LHCN-M2 (cell line): ENCODE measurements around the gene SIGLEC11. TPM values are rescaled to one million over a fixed set of nuclear protein-coding genes. Genes with fewer than 3 reads are reported as not detected.
A peak's percentile ranks its signal among the peaks of the same experiment; 100 is the strongest.
"Not testable (repeated sequence)": the region's sequence is repeated elsewhere in the genome, so short reads cannot be mapped to it uniquely, and the experiment has no call there.

Source experiments
- DNase-seq: peaks from one replicate; pipeline ENCODE4 v3.0.0-alpha.2; 2012; ENCODE audit warnings: low read depth
- total RNA-seq: library from RNA; depleted of rRNA; stranded (reverse); fragments of >200 nt; gene quantifications from 2 replicates; pipeline ENCODE4 v1.2.3, GENCODE V29; 2014

The SIGLEC11 gene
- total RNA-seq, 1 experiment from 2014 or later: not detected

DNA sequence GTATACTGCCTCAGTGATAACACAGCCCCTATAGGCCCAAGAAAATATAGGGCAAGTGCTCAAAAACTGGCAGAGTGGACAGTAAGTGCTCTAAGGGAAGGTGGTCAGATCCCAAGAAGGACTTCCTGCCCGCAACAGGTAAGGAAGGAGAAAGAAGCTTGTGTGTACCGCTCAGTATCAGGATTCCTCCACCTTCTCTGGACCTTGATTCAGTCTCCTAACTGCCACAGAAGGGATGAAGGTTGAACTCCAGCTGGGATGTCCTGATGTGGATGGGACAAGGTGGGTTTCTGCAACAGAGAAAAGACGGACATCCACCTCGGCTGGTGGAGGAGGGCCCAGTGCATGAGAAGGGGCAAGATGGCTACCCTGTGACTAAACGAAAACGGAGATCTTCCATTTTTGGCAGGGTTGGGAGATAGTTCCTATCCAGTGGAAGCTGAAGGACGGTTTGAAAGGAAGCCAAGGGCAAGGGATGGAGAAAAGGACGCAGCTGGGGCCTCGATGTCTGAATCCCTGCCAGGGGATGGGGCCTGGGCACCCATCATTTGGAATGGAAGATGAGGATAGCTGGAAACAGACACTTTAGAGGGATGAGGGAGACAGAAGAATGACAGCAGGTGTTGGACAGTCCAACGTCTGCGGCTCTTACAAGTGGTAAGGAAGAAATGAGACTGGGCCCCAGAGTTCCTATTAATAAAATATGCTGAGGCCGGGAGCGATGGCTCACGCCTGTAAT, 33.3 kb downstream of the SIGLEC11 start:
- DNase-seq: no peak

DNA sequence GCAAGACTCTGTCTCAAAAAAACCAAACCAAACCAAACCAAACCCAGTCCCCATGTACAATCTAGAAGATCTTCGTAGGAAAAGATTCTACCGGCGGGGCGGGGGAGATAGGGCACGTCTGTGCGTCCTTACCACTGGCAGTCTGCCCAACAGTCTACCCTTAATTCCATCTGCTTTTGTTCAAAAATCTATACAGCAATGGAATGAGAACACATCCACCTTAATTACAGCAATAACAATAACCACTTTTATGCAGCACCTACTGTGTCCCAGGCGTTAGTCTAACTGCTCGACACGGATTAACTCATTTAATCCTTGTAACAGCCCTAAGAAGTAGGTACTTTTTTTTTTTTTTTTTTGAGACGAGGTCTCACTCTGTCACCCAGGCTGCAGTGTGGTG, 34.5 kb downstream of the SIGLEC11 start:
- no peak for DNase-seq

DNA sequence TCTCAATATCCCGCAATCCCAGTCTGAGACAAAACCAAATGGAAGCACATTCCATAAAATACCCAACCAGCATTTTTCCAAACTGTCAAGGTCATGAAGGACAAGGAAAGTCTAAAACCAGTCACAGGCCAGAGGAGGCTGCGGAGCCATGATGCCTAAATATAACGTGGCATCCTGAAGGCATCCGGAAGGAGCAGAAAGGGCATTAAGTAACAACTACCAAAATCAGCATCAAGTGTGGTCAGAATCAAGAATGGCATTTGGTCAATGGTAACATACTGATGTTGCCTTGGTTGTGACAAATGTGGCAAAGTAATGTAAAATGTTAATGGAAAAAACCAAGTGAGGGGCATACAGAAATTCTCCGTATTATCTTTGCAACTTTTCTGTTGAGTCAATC, 35.5 kb downstream of the SIGLEC11 start:
- no peak for DNase-seq

DNA sequence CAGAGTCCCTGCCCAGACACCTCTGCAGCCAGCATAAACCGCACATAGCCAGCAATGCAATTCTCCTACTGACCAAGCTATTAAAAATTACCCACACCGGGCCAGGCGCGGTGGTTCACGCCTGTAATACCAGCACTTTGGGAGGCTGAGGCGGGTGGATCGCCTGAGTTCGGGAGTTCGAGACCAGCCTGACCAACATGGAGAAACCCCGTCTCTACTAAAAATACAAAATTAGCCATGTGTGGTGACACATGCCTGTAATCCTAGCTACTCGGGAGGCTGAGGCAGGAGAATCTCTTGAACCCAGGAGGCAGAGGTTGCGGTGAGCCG, 36.1 kb downstream of the SIGLEC11 start:
- DNase-seq: not testable (repeated sequence)

DNA sequence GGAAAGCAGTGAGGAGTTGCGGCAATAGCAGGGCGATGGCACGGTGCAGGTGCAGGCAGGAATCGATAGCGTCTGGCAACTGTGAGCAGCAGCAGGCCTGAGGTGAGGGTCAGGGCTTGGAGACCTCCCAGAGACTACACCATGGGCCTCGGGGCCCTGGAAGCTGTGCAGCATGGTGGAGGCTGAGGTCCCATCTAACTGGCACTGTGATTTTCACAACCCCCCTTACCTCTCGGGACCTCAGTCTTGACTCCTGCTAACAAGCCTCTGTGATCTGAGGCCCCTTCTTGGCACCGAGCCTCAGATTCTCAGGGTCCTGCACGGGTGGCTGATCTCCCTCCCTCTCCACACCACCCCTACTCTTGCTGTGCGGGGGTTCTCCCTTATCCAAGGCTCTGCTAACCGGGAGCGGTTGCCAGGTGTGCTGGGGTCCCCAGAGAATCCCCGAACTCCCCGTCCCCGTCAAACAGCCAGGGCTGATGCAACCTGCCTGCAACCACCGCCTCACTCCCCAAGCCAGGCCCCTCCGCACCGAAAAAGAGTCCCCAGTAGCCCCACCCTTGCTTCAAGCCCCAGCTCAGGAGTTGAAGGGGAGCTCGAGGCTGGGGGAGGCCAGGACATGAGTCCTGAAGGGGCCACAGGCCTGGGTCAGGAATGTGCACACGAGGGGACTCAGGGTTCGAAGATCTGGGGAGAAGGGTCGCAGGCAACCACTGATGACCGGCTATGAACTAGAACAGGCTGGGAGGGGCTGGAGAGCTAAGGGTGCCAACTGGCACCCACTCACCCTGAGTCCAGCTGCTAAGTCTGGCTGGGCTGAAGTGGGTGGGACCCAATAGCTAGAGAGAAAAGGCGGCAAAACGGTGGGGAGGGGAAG, 36.7 kb downstream of the SIGLEC11 start:
- no peak for DNase-seq

DNA sequence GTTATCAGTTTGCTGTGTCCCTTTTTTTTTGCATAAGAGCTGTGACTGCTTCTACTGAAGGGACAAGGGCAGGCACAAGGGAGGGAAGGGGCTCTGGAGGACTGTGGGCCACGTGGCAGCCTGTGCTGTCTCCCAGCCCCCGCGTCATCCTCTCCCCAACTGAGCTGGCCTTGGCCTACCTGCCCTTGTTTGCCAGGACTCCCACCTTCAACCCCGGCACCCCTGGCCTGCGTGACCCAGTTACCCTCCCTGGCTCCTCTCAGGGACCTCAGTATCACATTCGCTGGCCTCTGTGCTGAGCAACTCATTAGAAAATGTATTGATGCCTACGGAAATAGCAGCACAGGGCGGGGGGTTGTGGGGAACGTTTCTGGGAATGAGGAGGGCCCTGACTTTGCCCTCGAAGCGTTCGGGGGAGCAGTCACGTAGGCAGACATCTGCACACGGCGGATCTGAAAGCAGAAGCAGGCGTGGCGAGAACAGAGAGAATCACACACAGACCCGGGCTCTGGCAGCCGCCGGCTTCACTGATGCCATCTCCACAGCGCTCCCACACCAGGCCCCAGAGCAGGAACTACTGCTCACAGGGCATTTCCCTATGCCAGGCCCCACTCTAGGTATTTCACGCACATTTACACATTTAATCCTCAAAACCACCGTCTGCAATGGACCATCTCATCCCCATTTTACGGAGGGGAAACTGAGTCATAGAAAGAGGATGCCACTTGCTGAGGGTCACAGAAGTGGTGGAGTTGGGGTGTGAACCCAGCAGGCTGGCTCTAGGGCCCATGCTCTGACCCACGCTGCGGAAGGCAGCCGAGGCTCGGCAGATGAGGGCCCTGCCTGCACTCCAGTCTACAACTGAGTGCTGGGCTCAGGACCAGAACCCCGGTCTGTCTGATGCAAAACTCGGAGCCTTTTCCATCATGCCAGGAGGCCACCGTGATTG, 37.6 kb downstream of the SIGLEC11 start:
- no peak for DNase-seq

DNA sequence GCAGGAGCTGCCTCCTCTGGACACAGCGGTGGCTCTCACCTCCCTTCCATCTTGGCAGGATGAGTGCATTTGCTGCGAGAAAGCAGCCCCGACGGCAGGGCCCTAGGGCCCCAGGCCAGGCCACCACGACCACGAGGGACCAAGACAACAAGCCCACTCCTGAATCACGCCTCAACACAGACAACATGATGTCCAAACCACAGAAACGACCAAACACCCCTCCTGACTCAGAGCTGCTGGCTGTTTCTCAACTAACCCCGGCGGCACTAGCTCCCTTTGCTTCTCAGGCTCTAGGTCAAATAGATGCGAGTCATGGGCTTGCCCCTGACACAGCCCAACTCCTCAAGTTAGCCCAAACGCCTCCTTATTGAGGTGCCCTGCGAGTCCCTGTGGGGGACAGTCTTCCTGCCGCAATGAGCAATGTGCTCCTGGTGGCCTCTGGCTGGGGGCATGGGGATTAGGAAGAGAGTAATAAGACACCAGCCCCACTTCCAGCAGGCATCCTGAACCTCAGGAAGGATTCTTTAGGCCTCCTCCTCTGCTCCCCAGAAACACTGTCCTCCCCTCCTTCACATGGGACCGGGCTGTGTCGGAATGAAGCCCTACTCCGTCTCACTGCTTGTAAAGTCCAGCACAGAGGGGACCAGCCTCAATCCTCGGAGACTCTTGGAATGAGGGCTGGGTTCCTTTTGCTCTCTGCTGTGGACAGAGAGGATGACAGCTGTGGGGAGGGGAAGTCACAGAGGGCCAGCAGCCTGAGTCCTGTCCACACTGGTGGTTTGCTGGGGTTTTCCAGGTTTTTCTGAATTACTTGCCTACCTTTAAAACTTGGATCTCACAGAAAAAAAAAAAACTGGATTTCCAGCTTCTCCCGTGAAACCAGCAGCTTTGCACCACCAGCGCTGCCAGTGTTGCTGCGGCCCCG, 38.8 kb downstream of the SIGLEC11 start:
- peak; percentile 78 for DNase-seq

DNA sequence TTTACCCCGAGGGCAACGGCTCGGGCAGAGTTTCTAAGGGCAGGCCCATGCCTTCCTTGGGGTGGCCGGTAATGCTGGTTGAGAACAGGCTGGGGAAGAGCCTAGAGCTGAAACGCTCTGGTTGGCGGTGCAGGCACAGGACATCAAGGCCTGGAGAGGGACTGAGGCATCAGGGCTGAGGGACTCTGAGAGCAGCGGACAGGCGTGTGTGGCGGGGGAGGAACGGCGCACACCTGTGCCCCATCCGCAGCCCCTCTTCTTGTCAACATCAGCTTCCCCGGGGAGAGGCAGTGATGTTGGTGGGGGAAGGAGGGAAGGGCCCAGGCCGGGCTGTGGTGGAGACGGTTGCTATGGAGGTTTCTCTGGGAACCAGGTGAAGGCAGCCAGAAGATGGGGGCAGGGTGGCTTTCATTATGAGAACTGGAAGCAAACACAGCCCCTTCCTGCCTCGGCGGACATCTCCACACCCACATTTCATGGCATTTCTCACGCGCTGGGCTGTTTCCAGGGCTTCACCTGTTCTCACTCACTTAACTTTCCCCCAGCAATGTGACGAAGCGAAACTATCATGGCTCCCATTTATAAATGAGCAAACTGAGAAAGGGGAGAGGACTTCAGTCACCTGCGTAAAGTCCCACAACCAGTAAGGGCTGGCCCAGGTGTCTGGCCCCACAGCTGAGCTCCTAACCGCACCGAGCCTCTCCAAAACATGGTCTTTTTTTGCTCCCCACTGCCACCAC, 40.2 kb downstream of the SIGLEC11 start:
- DNase-seq: no peak

DNA sequence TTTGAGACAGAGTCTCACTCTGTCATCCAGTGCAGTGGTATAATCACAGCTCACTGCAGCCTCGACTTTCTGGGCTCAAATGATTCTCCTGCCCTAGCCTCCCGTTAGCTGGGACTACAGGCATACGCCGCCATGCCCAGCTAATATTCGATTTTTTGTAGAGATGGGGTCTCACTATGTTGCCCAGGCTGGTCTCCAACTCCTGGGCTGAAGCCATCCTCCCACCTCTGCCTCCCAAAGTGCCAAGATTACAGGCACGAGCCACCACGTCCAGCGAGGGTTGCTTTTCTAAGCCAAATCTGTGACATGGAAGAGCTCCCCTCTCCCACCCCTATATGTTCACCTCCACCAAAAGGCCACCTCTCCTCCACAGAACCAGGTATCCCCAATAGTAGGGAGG, 42.9 kb downstream of the SIGLEC11 start:
- no peak for DNase-seq

DNA sequence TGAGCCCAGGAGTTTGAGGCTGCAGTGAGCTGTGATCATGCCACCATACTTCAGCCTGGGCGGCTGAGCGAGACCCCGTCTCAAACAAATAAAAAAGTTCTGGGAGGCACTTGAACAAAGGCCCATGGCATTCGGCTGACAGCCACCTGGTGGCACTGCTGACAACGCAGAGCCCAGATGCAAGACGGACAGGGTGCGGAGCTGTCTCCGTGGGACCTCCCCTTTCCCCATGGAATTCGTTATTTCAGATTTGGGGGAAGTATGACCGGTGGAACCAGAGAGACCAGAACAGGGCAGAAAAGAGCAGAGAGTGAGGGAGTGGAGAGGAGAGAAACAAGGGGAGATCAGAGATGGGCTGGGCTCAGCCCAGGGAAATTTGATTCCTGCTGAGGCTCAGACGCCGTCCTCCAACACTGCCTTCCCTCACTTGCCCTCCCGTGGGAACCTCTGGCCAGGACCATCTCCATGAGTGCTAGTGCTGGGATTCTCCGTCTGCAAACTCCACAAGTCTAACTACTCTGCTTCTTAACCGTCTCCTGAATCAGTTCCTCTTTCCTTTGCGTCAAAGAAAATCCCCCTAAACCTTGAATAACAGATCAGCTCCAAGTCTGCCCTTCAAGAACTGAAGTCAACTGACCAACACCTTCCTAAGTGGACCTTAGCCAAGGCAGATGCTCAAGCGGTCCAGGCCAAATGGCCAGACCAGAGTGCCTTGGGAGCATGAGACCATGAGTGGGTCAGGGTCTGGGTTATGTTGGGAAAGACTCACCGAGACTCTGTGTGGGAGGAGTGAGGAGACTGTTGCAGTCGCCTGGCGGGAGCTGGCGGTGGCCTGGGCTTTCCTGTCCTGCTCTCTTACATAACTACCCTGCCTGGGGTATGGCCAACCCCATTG, 43.9 kb downstream of the SIGLEC11 start:
- DNase-seq: no peak

DNA sequence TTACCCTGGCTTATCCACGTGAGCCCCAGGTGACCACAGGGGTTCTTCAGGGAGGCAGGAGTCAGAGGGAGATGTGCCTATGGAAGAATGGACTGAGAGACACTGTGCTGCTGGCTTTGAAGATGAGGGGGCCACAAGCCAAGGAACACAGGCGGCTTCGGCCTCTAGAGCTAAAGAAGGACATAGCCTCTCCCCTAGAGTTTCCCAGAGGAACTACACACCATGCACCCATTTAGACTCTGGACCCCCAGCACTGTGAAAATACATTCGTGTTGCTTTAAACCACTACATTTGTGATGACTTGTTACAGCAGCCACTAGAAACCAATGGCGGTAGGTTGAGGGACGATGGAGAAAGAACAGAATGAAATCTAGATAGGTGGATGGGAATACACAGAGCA, 45.7 kb downstream of the SIGLEC11 start:
- no peak for DNase-seq

DNA sequence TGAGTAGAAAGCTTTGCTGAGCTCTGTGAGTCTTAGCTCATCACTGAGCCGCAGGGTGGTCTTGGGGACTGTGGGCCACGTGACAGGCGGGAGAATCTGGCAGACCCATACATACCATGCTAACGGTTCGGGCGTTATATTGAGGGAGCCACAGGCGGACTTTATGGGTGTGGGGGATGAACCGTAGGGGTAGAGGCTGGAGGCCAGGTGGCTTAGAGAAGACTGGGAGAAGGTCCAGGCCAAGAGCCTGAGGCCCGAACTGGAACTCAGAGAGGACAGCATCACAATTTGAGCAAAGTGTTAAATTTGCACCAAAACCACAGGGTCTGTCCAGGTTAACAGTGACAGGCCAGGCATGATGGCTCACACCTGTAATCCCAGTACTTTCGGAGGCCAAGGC, 47.3 kb downstream of the SIGLEC11 start:
- DNase-seq: no peak

DNA sequence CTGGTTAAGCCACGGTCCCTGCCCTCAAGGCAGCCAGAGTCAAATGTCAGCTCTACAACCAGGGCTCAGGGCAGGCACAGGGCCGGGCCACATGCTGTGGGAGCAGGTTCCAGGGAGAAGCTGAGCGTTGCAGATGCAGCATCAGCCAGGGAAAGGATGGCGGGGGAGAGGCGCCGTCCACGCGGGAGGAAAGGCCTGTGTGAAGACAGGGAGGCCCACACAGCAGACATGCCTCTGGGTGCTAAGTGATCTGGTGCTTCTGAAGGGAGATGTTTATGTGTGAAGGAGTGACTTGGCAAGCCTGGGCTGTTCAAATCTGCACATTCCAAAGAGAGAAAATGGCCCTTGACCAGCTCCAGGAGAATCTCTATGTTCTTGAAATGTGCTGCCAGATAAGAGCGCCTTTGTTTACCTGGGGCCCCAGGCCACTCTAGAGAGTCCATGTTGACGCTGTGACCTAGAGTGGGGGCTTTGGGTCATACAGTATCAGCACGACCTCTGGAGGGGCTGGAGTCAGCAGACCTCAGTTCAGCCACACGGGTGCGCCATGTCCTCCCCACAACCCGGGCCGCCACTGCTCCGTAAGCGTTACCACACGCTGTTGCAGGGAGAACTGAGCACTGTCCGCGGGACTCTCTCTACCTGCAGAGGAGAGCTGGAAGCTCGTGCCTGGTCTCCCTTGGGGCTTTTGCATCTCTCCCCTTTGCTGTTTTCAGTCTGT, 47.8 kb downstream of the SIGLEC11 start:
- DNase-seq: no peak

DNA sequence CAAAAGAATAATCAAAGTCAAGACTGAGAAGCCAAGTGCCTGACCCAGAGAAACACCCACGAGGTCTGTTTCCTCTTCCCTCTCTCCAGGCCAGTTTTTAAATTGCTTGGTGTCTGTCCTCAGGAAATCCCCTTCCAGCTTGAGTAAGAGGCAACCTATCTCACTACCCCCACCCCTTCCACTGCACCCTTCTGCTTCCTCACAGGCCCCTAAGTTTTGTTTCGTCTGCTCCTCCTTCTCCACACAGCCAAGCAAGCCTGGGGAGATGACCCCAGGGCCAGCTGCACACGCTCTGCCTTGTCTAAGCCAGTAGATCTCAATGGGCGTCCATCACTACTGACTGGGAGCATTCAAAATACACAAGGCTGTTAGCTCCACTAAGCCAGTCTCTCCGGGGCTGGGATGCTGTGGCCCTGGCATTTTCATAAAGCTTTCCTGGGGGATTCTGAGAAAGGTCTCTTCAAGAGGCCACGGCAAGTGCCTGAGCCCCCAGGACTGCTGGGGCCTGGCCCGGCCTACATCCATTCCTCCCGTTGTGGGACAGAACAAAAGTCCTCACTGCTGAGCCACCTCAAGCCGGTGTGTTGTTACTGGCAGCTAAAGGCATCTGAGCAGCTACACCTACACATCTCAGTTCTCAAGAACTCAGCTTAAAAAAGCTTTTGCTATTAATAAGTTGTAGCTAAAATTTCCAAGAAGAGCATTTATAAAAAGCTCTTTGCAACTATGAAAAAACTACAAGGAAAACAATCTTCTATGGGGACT, 49.4 kb downstream of the SIGLEC11 start:
- no peak for DNase-seq

DNA sequence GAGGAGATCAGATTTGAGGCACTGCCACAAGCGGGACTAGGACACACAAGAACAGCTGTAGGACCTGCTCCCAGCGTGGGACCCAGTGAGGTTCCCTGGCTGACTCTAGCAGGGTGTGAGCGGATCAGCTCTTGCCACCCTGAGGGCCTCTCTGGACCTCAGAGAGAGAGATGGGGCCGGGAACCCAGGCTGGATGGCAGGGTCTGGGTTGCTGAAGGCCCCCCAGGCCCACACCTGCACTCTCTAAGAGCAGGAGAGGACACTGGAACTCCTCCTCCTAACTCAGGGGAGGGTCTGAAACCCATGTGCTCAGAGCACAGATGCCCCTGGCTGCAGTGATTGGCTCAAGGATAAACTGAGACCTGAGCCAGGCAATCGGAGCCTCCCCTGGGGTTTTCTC, 50.8 kb downstream of the SIGLEC11 start:
- no peak for DNase-seq

DNA sequence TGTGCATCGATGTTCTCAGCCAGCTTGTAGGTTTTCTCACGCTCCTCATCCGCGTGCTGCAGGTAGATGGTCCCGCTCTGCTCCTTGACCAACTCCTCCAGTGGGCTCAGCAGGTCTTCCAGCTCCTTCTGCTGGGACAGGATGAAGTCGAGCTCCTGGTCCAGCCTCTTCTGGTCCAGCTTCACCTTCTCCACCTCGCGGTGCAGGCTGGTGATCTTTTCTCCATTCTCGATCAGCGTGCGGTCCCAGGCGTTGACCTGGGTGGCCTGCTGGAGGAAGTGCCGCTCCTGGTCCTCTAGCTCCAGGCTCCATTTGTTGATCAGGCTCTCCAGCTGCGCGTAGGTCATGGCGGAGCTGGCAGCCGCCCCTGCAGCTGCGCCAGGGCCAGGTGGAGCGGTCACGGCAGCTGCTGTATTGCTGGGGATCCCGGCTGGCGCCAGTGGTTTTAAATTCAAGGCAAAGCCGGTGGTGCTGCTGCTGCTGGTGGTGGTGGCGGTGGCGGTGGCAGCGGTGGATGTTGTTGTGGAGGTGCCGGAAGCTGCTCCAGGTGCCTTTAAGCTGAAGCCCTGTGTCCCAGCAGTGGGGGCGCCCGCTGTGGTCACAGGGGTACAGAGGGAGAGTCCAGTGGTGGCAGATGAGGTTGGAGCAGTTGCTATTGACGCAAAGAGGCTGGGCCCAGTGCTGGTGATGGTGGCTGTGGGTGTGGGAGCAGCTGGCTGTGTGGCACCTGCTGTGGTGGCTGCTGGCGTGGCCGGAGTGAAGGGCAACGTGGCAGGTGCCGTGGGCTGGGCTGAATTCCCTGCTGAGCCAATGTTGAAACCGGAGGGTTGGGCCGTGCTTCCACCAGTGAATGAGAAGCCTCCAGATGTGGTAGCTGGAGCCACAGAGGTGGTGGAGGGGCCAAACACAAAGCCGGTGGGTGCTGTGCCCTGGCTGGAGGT, 52.2 kb downstream of the SIGLEC11 start:
- DNase-seq: no peak
